CD8-positive, alpha-beta memory T cell (primary cell): ENCODE data around the gene SIPA1L3. TPM values are rescaled to one million over a fixed set of nuclear protein-coding genes. Genes with fewer than 3 reads are reported as not detected.
A peak's percentile ranks its signal among the peaks of the same experiment; 100 is the strongest.
"Not testable (repeated sequence)": the region's sequence is repeated elsewhere in the genome, so short reads cannot be mapped to it uniquely, and the experiment has no call there.

Source experiments
- CTCF ChIA-PET: fragments of 350-600 bp; sonication (Branson Sonifier 250); formaldehyde crosslinking; loops from one replicate; lab custom pipeline; 2021; ENCODE audit warnings: antibody characterized with exemption; lab: Charles Lee
- POLR2A ChIA-PET: fragments of 350-600 bp; sonication (Branson Sonifier 250); formaldehyde crosslinking; loops from one replicate; lab custom pipeline; 2021; ENCODE audit warnings: antibody characterized with exemption; lab: Charles Lee
- DNase-seq, 5 donors: peaks; one replicate each; pipeline versions ENCODE4 v3.0.0 to v3.0.0-alpha.2; 2020 to 2022; ENCODE audit warnings: mixed read lengths in 1 of 5
- H3K27ac ChIP-seq: one replicate; pipeline ENCODE4 v1.7.0; 2013; ENCODE audit warnings: low read depth, mild to moderate bottlenecking, low read length, moderate library complexity
- H3K27me3 ChIP-seq: 2 replicates; pipeline ENCODE4 v1.7.0; 2013; ENCODE audit warnings: low read length, mild to moderate bottlenecking; ENCODE audit not compliant: insufficient read depth, poor library complexity, severe bottlenecking
- H3K36me3 ChIP-seq: 2 replicates; pipeline ENCODE4 v1.7.0; 2013; ENCODE audit warnings: mild to moderate bottlenecking, low read length, moderate library complexity; ENCODE audit not compliant: insufficient read depth
- H3K4me1 ChIP-seq: 2 replicates; pipeline ENCODE4 v1.7.0; 2013; ENCODE audit warnings: mild to moderate bottlenecking, low read length, moderate library complexity; ENCODE audit not compliant: insufficient read depth
- H3K4me3 ChIP-seq: 2 replicates; pipeline ENCODE4 v1.7.0; 2013; ENCODE audit warnings: mild to moderate bottlenecking, low read length
- H3K9me3 ChIP-seq: 2 replicates; pipeline ENCODE4 v1.7.0; 2013; ENCODE audit warnings: mild to moderate bottlenecking, low read length
- H3K27ac Mint-ChIP-seq, 8 donors: one replicate each; pipeline ENCODE4 v1.8.0; 2020 to 2021; ENCODE audit warnings: mixed read lengths in 8 of 8, mild to moderate bottlenecking in 6 of 8, inconsistent platforms in 3 of 8, moderate library complexity in 3 of 8
- H3K27me3 Mint-ChIP-seq, 2 donors: one replicate each; pipeline ENCODE4 v1.8.0; 2020 to 2021; ENCODE audit warnings: mixed read lengths in 2 of 2, mild to moderate bottlenecking in 1 of 2, moderate library complexity in 1 of 2
- H3K36me3 Mint-ChIP-seq, 3 donors: one replicate each; pipeline ENCODE4 v1.8.0; 2020 to 2021; ENCODE audit warnings: mixed read lengths in 3 of 3, inconsistent platforms in 1 of 3, mild to moderate bottlenecking in 1 of 3
- H3K4me1 Mint-ChIP-seq, 3 donors: one replicate each; pipeline ENCODE4 v1.8.0; 2020 to 2021; ENCODE audit warnings: mixed read lengths in 3 of 3, inconsistent platforms in 1 of 3, mild to moderate bottlenecking in 1 of 3
- H3K4me3 Mint-ChIP-seq, 7 donors: one replicate each; pipeline ENCODE4 v1.8.0; 2020 to 2021; ENCODE audit warnings: mixed read lengths in 7 of 7, mild to moderate bottlenecking in 6 of 7, moderate library complexity in 4 of 7, inconsistent platforms in 2 of 7
- H3K9me3 Mint-ChIP-seq, 5 donors: one replicate each; pipeline ENCODE4 v1.8.0; 2020 to 2022; ENCODE audit warnings: mixed read lengths in 5 of 5, mild to moderate bottlenecking in 3 of 5, moderate library complexity in 2 of 5, inconsistent platforms in 1 of 5
- polyA plus RNA-seq: library from polyadenylated mRNA; unstranded; fragments of 300-500 nt; fragmentation: Illumina TruSeq; gene quantifications from one replicate; pipeline ENCODE4 v1.2.3, GENCODE V29; 2021
- total RNA-seq, 2 experiments: library from RNA; stranded (reverse); gene quantifications; one replicate each; pipeline ENCODE4 v1.2.3, GENCODE V29; 2021

Gene SIPA1L3
- total and polyA plus RNA-seq, 3 experiments from 2014 or later: 5.4 to 14.8 (median 11.5) TPM

- no peaks in the 10 kb centered on the region for H3K4me1 ChIP-seq
These were observed 118.9 kb downstream of the SIPA1L3 start for GRCh38 chr19:38025909-38026307.

GRCh38 chr19:38028913-38029510, 122.0 kb downstream of the SIPA1L3 start:
- no peak overlapping the region for H3K4me3 Mint-ChIP-seq
- no peak overlapping the region for H3K27ac Mint-ChIP-seq
- POLR2A ChIA-PET: no interaction called here
- peaks cover 0 to 3% (median 0%) of the 10 kb centered on the region in 3 donors for H3K4me1 Mint-ChIP-seq
- H3K9me3 ChIP-seq: no peaks in the 10 kb centered on the region
- H3K36me3 ChIP-seq: no peaks in the 10 kb centered on the region
- no peak for DNase-seq
- H3K27ac ChIP-seq: no peak overlapping the region
- H3K27me3 Mint-ChIP-seq: peaks cover 0 to 2% of the 10 kb centered on the region in 2 donors
- no peaks in the 10 kb centered on the region for H3K27me3 ChIP-seq
- no peaks in the 10 kb centered on the region for H3K4me1 ChIP-seq
- H3K4me3 ChIP-seq: no peak overlapping the region
- CTCF ChIA-PET: no interaction called here
- no peaks in the 10 kb centered on the region for H3K9me3 Mint-ChIP-seq
- peaks cover 10 to 22% (median 11%) of the 10 kb centered on the region in 3 donors for H3K36me3 Mint-ChIP-seq

More at GRCh38 chr19:38025909-38026307, 118.9 kb downstream of the SIPA1L3 start:
- peaks cover 0 to 2% of the 10 kb centered on the region in 2 donors for H3K27me3 Mint-ChIP-seq
- Histone ChIP-seq H3K27me3 (no peaks in the 10 kb centered on the region), H3K4me3 (no peak overlapping the region), H3K9me3 (no peaks in the 10 kb centered on the region), H3K27ac (no peak overlapping the region), H3K36me3 (no peaks in the 10 kb centered on the region)
- H3K4me1 Mint-ChIP-seq: peaks cover 0 to 3% (median 0%) of the 10 kb centered on the region in 3 donors
- no peaks in the 10 kb centered on the region for H3K9me3 Mint-ChIP-seq
- H3K36me3 Mint-ChIP-seq: peaks cover 4 to 10% (median 5%) of the 10 kb centered on the region in 3 donors
- no peak overlapping the region for H3K4me3 Mint-ChIP-seq
- DNase-seq: no peak
- ChIA-PET CTCF (no interaction called here), POLR2A (no interaction called here)
- H3K27ac Mint-ChIP-seq: peak overlapping the region in 1 of 8 donors; percentile 20

DNA sequence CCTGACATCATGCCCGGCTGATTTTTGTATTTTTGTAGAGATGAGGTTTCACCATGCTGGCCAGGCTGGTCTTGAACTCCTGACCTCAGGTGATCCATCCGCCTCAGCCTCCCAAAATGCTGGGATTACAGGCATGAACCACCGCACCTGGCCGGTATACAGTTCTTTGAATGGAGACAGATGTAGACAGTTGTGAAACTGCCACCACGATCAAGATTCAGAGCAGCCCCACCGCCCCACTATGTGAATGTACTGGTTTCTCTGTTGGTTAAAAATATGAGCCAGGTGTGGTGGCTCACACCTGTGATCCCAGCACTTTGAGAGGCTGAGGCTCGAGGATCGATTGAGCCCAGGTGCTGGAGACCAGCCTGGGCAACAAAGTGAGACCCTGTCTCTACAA, 123.0 kb downstream of the SIPA1L3 start:
- H3K9me3 Mint-ChIP-seq, H3K27me3 ChIP-seq, H3K4me3 ChIP-seq, H3K4me3 Mint-ChIP-seq, DNase-seq, H3K27ac Mint-ChIP-seq, H3K27me3 Mint-ChIP-seq, H3K36me3 ChIP-seq, POLR2A ChIA-PET, CTCF ChIA-PET, H3K9me3 ChIP-seq, H3K4me1 Mint-ChIP-seq, H3K27ac ChIP-seq, H3K4me1 ChIP-seq: not testable (repeated sequence)
- peaks cover 10 to 22% (median 11%) of the 10 kb centered on the region in 3 donors for H3K36me3 Mint-ChIP-seq

- Histone ChIP-seq H3K4me1 (no peaks in the 10 kb centered on the region), H3K36me3 (no peaks in the 10 kb centered on the region), H3K27ac (no peak overlapping the region), H3K4me3 (no peak overlapping the region), H3K27me3 (no peaks in the 10 kb centered on the region), H3K9me3 (no peaks in the 10 kb centered on the region)
- H3K4me3 Mint-ChIP-seq: peak overlapping the region in 1 of 7 donors; percentile 7
- peaks cover 11 to 22% (median 13%) of the 10 kb centered on the region in 3 donors for H3K36me3 Mint-ChIP-seq
- POLR2A ChIA-PET: no interaction called here
- no peaks in the 10 kb centered on the region for H3K9me3 Mint-ChIP-seq
- H3K27me3 Mint-ChIP-seq: no peaks in the 10 kb centered on the region
- H3K27ac Mint-ChIP-seq: peak overlapping the region in 1 of 8 donors; percentile 14
- no peak for DNase-seq
- peaks cover 0 to 4% (median 0%) of the 10 kb centered on the region in 3 donors for H3K4me1 Mint-ChIP-seq
- CTCF ChIA-PET: no interaction called here
These were observed 123.8 kb downstream of the SIPA1L3 start for GRCh38 chr19:38030686-38031422.

- no peak overlapping the region for H3K27ac ChIP-seq
- H3K4me1 ChIP-seq: no peaks in the 10 kb centered on the region
- ChIA-PET CTCF (no interaction called here), POLR2A (no interaction called here)
- DNase-seq: no peak
- peak overlapping the region in 1 of 7 donors; percentile 7 for H3K4me3 Mint-ChIP-seq
- H3K27ac Mint-ChIP-seq: no peak overlapping the region
- H3K27me3 Mint-ChIP-seq: no peaks in the 10 kb centered on the region
- no peaks in the 10 kb centered on the region for H3K27me3 ChIP-seq
- no peak overlapping the region for H3K4me3 ChIP-seq
- no peaks in the 10 kb centered on the region for H3K36me3 ChIP-seq
- no peaks in the 10 kb centered on the region for H3K9me3 Mint-ChIP-seq
- H3K36me3 Mint-ChIP-seq: peaks cover 11 to 22% (median 13%) of the 10 kb centered on the region in 3 donors
- peaks cover 0 to 4% (median 0%) of the 10 kb centered on the region in 3 donors for H3K4me1 Mint-ChIP-seq
- H3K9me3 ChIP-seq: no peaks in the 10 kb centered on the region
These were observed 124.4 kb downstream of the SIPA1L3 start for GRCh38 chr19:38031423-38031770.

- ChIA-PET POLR2A (no interaction called here), CTCF (no interaction called here)
- Histone ChIP-seq H3K36me3 (no peaks in the 10 kb centered on the region), H3K27ac (no peak overlapping the region), H3K4me3 (no peak overlapping the region), H3K4me1 (no peaks in the 10 kb centered on the region), H3K27me3 (no peaks in the 10 kb centered on the region), H3K9me3 (no peaks in the 10 kb centered on the region)
- no peak overlapping the region for H3K4me3 Mint-ChIP-seq
- peaks cover 0 to 5% (median 0%) of the 10 kb centered on the region in 3 donors for H3K4me1 Mint-ChIP-seq
- DNase-seq: no peak
- H3K9me3 Mint-ChIP-seq: no peaks in the 10 kb centered on the region
- no peak overlapping the region for H3K27ac Mint-ChIP-seq
- peaks cover 11 to 22% (median 13%) of the 10 kb centered on the region in 3 donors for H3K36me3 Mint-ChIP-seq
- no peaks in the 10 kb centered on the region for H3K27me3 Mint-ChIP-seq
These were observed 125.1 kb downstream of the SIPA1L3 start for GRCh38 chr19:38032151-38032550.

GRCh38 chr19:38032951-38033350, 125.9 kb downstream of the SIPA1L3 start:
- H3K27me3 ChIP-seq: no peaks in the 10 kb centered on the region
- H3K27ac ChIP-seq: no peak overlapping the region
- Mint-ChIP-seq H3K27ac (no peak overlapping the region), H3K9me3 (no peaks in the 10 kb centered on the region), H3K4me1 (peaks cover 0 to 6% (median 0%) of the 10 kb centered on the region in 3 donors), H3K4me3 (no peak overlapping the region), H3K36me3 (peaks cover 13 to 22% (median 13%) of the 10 kb centered on the region in 3 donors), H3K27me3 (no peaks in the 10 kb centered on the region)
- DNase-seq: no peak
- CTCF ChIA-PET: no interaction called here
- H3K4me3 ChIP-seq: no peak overlapping the region
- POLR2A ChIA-PET: no interaction called here
- no peaks in the 10 kb centered on the region for H3K36me3 ChIP-seq
- no peaks in the 10 kb centered on the region for H3K4me1 ChIP-seq
- no peaks in the 10 kb centered on the region for H3K9me3 ChIP-seq

DNA sequence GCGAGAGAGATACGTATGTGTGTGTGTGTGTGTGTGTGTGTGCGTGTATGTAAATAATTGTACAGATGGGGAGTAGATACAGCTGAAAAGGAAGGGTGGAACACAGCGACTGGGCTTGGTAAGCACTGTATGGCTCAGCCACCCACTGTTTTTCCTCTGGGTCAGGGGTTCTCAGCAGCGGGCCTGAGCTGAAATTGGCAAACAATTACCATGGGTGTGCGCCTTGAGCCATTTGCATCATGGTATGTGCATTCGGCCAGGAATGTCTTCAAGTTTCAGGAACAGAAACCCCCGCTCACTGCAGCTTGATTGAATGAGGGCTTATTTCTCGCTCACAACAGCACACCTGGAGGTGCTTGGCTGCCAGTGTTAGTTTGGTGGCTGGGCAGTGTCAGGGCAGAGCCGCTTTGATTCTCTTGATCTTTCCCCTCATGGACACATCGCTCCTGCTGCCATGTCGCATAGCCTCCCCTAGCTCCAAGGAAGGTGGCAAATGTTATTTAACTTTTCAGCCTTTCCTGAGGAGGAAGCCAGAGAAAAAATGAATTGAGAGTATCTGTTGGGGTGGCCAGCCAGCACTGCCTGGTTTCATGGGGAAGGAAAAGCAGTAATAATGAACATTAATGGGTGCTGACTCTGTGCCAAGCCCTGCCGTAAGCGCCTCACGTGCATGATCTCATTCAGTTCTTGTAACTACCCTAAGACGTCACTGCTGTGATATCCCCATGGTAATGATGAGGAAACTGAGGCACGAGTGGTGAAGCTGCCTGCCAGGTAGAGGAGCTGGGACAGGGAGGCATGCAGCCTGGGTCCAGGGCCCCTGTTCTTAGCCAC, 126.9 kb downstream of the SIPA1L3 start:
- POLR2A ChIA-PET: no interaction called here
- Mint-ChIP-seq H3K9me3 (no peaks in the 10 kb centered on the region), H3K27ac (no peak overlapping the region), H3K4me3 (no peak overlapping the region), H3K27me3 (no peaks in the 10 kb centered on the region), H3K4me1 (peaks cover 0 to 6% (median 0%) of the 10 kb centered on the region in 3 donors), H3K36me3 (peaks cover 13 to 22% (median 14%) of the 10 kb centered on the region in 3 donors)
- Histone ChIP-seq H3K9me3 (no peaks in the 10 kb centered on the region), H3K27ac (no peak overlapping the region), H3K36me3 (no peaks in the 10 kb centered on the region), H3K27me3 (no peaks in the 10 kb centered on the region), H3K4me1 (no peaks in the 10 kb centered on the region), H3K4me3 (no peak overlapping the region)
- DNase-seq: no peak
- CTCF ChIA-PET: no interaction called here
